GM08714 (cell line): ENCODE results near the gene FAM53B.

ENCODE experiments used
- H3K4me3 ChIP-seq: fragments of 200-500 bp; sonication (Bioruptor generic); 2 replicates; pipeline ENCODE4 v1.5.1; 2014; ENCODE audit warnings: mild to moderate bottlenecking, low read length, inconsistent platforms
- ZNF274 ChIP-seq: IDR thresholded peaks from 2 replicates; pipeline ENCODE4 v1.6.1; 2012; ENCODE audit warnings: mild to moderate bottlenecking, low read depth, low read length

The FAM53B gene

GRCh38 chr10:124694481-124695220 is 49.5 kb downstream of the FAM53B start:
- no peak for TF ChIP-seq ZNF274
- no peak overlapping the region for H3K4me3 ChIP-seq

- no peak overlapping the region for H3K4me3 ChIP-seq
- TF ChIP-seq ZNF274: no peak
These were observed 50.3 kb downstream of the FAM53B start for GRCh38 chr10:124693801-124694416.

- no peak overlapping the region for H3K4me3 ChIP-seq
- no peak for TF ChIP-seq ZNF274
These were observed 50.8 kb downstream of the FAM53B start for GRCh38 chr10:124693396-124693795.

- TF ChIP-seq ZNF274: no peak
- no peak overlapping the region for H3K4me3 ChIP-seq
These were observed 52.1 kb downstream of the FAM53B start for GRCh38 chr10:124692100-124692446.

- TF ChIP-seq ZNF274: no peak
- H3K4me3 ChIP-seq: no peak overlapping the region
These were observed 52.6 kb downstream of the FAM53B start for GRCh38 chr10:124691421-124692099.

GRCh38 chr10:124691002-124691401 is 53.2 kb downstream of the FAM53B start:
- no peak overlapping the region for H3K4me3 ChIP-seq
- no peak for TF ChIP-seq ZNF274

- no peak for TF ChIP-seq ZNF274
- H3K4me3 ChIP-seq: no peak overlapping the region
These were observed 54.2 kb downstream of the FAM53B start for GRCh38 chr10:124689911-124690498.

GRCh38 chr10:124688889-124689670 is 55.1 kb downstream of the FAM53B start:
- TF ChIP-seq ZNF274: no peak
- no peak overlapping the region for H3K4me3 ChIP-seq

- no peak for TF ChIP-seq ZNF274
These were observed 55.8 kb downstream of the FAM53B start for GRCh38 chr10:124688386-124688785.

GRCh38 chr10:124686707-124687376 is 57.3 kb downstream of the FAM53B start:
- no peak overlapping the region for H3K4me3 ChIP-seq
- TF ChIP-seq ZNF274: no peak

More at GRCh38 chr10:124688386-124688785, 55.8 kb downstream of the FAM53B start:
- no peak overlapping the region for H3K4me3 ChIP-seq

- no peak overlapping the region for H3K4me3 ChIP-seq
- no peak for TF ChIP-seq ZNF274
These were observed 58.9 kb downstream of the FAM53B start for GRCh38 chr10:124685261-124685660.

- TF ChIP-seq ZNF274: no peak
- H3K4me3 ChIP-seq: no peak overlapping the region
These were observed 60.4 kb downstream of the FAM53B start for GRCh38 chr10:124683814-124684213.

- no peak for TF ChIP-seq ZNF274
- no peak overlapping the region for H3K4me3 ChIP-seq
These were observed 62.3 kb downstream of the FAM53B start for GRCh38 chr10:124681626-124682552.
